MCF 10A (cell line): ENCODE data around the gene IFI27. TPM values are rescaled to one million over a fixed set of nuclear protein-coding genes. Genes with fewer than 3 reads are reported as not detected.

ENCODE experiments used
- BruUV-seq: library from RNA; stranded (reverse); fragments of 400-500 nt; replicated peaks from 2 replicates; lab custom pipeline; 2021; lab: Mats Ljungman, UMichigan
- CTCF ChIA-PET: fragments of 300-600 bp; sonication (Branson Sonifier 250); formaldehyde crosslinking; extraction: SDS; loops from one replicate; lab custom pipeline; 2021; ENCODE audit warnings: antibody characterized with exemption, inconsistent platforms; lab: Yijun Ruan, JAX
- POLR2A ChIA-PET: fragments of 300-600, 350-650 bp; sonication (Branson Sonifier 250); formaldehyde crosslinking; extraction: SDS; loops from one replicate; lab custom pipeline; 2020; ENCODE audit warnings: antibody characterized with exemption, inconsistent platforms; lab: Yijun Ruan, JAX
- DNase-seq: peaks from one replicate; pipeline ENCODE4 v3.0.0-alpha.2; 2018; ENCODE audit not compliant: unreplicated experiment
- H3K27ac Mint-ChIP-seq: one replicate; pipeline ENCODE4 v1.8.0; 2022; ENCODE audit warnings: mild to moderate bottlenecking, low read depth, mixed read lengths; ENCODE audit not compliant: unreplicated experiment
- H3K27me3 Mint-ChIP-seq: one replicate; pipeline ENCODE4 v1.8.0; 2022; ENCODE audit warnings: mixed read lengths; ENCODE audit not compliant: insufficient read depth, unreplicated experiment
- H3K36me3 Mint-ChIP-seq: one replicate; pipeline ENCODE4 v1.8.0; 2022; ENCODE audit warnings: mild to moderate bottlenecking, moderate library complexity, mixed read lengths; ENCODE audit not compliant: insufficient read depth, unreplicated experiment
- H3K4me1 Mint-ChIP-seq: one replicate; pipeline ENCODE4 v1.8.0; 2022; ENCODE audit warnings: mixed read lengths; ENCODE audit not compliant: insufficient read depth, unreplicated experiment
- H3K4me3 Mint-ChIP-seq: one replicate; pipeline ENCODE4 v1.8.0; 2022; ENCODE audit warnings: mild to moderate bottlenecking, moderate library complexity, mixed read lengths; ENCODE audit not compliant: unreplicated experiment
- H3K9me3 Mint-ChIP-seq: one replicate; pipeline ENCODE4 v1.8.0; 2022; ENCODE audit warnings: mixed read lengths; ENCODE audit not compliant: unreplicated experiment
- intact Hi-C: fragments of 100-400 bp; cut with micrococcal nuclease; formaldehyde crosslinking; loops from 2 replicates; pipeline ENCODE4 v1.14.1; 2022
- total RNA-seq: library from RNA; stranded (reverse); gene quantifications from 2 replicates; pipeline ENCODE4 v1.2.3, GENCODE V29; 2022
- TF ChIP-seq, protein P1 (sequence below): fragments of 200-600 bp; IDR thresholded peaks from one replicate; pipeline ENCODE4 v1.8.0; 2022; ENCODE audit warnings: antibody characterized with exemption, mild to moderate bottlenecking; ENCODE audit not compliant: unreplicated experiment

IFI27 gene
- total RNA-seq, 1 experiment from 2014 or later: 0.63 TPM

DNA sequence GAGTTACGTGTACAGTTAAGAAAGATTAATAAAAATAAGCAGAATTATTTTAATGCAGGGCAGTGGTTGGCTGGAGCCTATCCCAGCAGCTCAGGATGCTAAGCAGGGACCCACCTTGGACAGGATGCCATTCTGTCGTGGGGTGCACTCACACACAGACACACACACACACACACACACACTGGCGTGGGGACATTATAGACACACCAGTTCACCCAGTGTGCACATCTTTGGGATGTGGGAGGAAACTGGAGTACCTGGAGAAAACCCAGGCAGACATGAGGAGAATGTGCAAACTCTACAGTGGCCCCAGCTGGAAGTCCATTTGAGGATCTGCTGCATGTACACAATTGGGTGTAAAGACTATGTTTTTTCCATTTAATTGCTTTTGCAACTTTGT is 31.7 kb downstream of the IFI27 start:
- no peak for DNase-seq
- Mint-ChIP-seq H3K9me3 (no peaks in the 10 kb centered on the region), H3K4me3 (no peak overlapping the region), H3K36me3 (no peaks in the 10 kb centered on the region), H3K27ac (no peak overlapping the region), H3K4me1 (peaks cover 12% of the 10 kb centered on the region), H3K27me3 (no peaks in the 10 kb centered on the region)
- intact Hi-C loops: no loop called here
- BruUV-seq: no TSS peak
- POLR2A ChIA-PET: interaction anchor here (0.7 to 1.2 kb wide), 2 partner anchors 10 to 44 kb away, joined by 3 read pairs; no protein-coding TSS in a partner anchor
- CTCF ChIA-PET: interaction anchor here (0.6 to 7.6 kb wide), 7 partner anchors 11 to 477 kb away, joined by 3 to 99 read pairs (median 4); no protein-coding TSS in a partner anchor
- TF ChIP-seq, protein P1, sequence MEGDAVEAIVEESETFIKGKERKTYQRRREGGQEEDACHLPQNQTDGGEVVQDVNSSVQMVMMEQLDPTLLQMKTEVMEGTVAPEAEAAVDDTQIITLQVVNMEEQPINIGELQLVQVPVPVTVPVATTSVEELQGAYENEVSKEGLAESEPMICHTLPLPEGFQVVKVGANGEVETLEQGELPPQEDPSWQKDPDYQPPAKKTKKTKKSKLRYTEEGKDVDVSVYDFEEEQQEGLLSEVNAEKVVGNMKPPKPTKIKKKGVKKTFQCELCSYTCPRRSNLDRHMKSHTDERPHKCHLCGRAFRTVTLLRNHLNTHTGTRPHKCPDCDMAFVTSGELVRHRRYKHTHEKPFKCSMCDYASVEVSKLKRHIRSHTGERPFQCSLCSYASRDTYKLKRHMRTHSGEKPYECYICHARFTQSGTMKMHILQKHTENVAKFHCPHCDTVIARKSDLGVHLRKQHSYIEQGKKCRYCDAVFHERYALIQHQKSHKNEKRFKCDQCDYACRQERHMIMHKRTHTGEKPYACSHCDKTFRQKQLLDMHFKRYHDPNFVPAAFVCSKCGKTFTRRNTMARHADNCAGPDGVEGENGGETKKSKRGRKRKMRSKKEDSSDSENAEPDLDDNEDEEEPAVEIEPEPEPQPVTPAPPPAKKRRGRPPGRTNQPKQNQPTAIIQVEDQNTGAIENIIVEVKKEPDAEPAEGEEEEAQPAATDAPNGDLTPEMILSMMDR: no peak

DNA sequence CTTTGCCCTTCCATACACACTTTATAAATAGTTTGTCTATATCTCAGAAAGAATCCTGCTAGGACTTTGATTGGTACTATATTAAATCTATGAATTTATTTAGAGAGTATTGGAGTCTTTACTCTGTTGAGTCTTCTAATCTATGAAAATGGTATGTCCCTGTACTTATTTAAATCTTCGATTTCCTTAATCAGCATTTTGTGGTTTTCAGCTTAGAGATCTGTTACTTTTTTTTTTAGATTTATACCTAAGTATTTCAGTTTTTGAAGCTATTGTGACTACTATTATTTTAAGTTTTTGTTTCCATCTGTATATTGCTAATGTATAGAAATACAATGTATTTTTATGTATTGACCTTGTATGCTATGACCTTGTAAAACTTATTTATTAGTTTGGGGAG is 32.3 kb downstream of the IFI27 start:
- H3K4me1 Mint-ChIP-seq: peaks cover 12% of the 10 kb centered on the region
- POLR2A ChIA-PET: interaction anchor here (0.7 to 1.2 kb wide), 2 partner anchors 9 to 44 kb away, joined by 3 read pairs; no protein-coding TSS in a partner anchor
- no TSS peak for BruUV-seq
- intact Hi-C loops: no loop called here
- H3K36me3 Mint-ChIP-seq: no peaks in the 10 kb centered on the region
- CTCF ChIA-PET: interaction anchor here (0.6 to 7.6 kb wide), 8 partner anchors 12 to 476 kb away, joined by 3 to 99 read pairs (median 4); no protein-coding TSS in a partner anchor
- no peak overlapping the region for H3K4me3 Mint-ChIP-seq
- H3K9me3 Mint-ChIP-seq: no peaks in the 10 kb centered on the region
- no peak overlapping the region for H3K27ac Mint-ChIP-seq
- no peaks in the 10 kb centered on the region for H3K27me3 Mint-ChIP-seq
- no peak for DNase-seq
- TF ChIP-seq, protein P1: no peak

DNA sequence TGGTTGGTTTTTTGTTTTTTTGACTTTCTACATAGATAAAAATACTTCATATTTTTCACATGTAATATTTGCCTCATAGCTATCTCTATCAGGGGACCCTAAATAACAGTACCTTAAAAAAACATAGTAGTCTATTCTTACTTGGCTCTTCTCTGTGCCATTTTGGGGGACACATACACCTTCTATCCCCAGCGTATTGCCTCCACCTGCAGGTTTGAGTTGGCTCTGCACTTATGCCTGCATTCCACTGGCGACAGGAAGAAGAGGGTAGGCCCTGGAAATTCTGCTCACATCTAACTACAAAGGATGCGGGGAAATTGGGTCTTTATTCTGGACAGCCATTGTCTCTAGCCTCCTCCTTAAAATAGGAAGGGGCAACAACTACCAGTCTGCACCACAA is 32.7 kb downstream of the IFI27 start:
- TF ChIP-seq, protein P1: peak; percentile 21
- DNase-seq: no peak
- no peak overlapping the region for H3K27ac Mint-ChIP-seq

DNA sequence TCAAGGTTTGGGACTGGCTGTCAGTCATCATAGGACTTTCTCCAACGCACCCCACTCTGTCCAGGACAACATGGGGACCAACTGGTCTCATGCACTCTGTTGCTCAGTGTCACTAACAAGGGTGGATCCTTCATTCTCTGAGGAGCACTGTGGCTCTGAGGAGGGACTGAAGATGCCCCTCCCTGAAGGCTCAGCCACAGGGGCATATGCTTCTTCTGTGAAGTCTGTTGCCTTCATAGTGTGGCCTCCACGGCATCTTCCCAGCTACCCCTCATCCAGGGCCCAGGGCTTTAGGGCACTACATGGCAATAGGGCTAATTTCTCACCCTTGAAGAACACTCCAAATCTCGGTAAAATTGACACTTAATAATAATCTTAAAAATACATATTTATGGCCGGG is 33.2 kb downstream of the IFI27 start:
- DNase-seq: no peak
- ChIA-PET POLR2A (no interaction called here), CTCF (interaction anchor here (0.6 to 1.2 kb wide), 2 partner anchors 16 to 36 kb away, joined by 3 read pairs; no protein-coding TSS in a partner anchor)
- intact Hi-C loops: no loop called here
- no TSS peak for BruUV-seq
- H3K36me3 Mint-ChIP-seq: no peaks in the 10 kb centered on the region
- no peaks in the 10 kb centered on the region for H3K9me3 Mint-ChIP-seq
- peaks cover 7% of the 10 kb centered on the region for H3K27me3 Mint-ChIP-seq
- no peak overlapping the region for H3K4me3 Mint-ChIP-seq
- peaks cover 12% of the 10 kb centered on the region for H3K4me1 Mint-ChIP-seq
- H3K27ac Mint-ChIP-seq: no peak overlapping the region
- TF ChIP-seq, protein P1: no peak

More for the DNA sequence above, 32.7 kb downstream of the IFI27 start:
- Mint-ChIP-seq H3K9me3 (no peaks in the 10 kb centered on the region), H3K4me1 (peaks cover 12% of the 10 kb centered on the region), H3K36me3 (no peaks in the 10 kb centered on the region), H3K27me3 (peaks cover 2% of the 10 kb centered on the region), H3K4me3 (no peak overlapping the region)
- intact Hi-C loops: no loop called here
- CTCF ChIA-PET: interaction anchor here (0.6 to 7.6 kb wide), 5 partner anchors 12 to 269 kb away, joined by 3 to 99 read pairs (median 4); no protein-coding TSS in a partner anchor
- POLR2A ChIA-PET: no interaction called here
- no TSS peak for BruUV-seq
